NCI-H1694 treated with DMSO at 0.1 percent for 48 hours (cell line): ENCODE measurements around the gene MAML3.

Experiments
- DNase-seq: peaks from one replicate; lab custom pipeline; 2025; lab: John Stamatoyannopoulos, UW

MAML3 gene

GRCh38 chr4:140126261-140126660, 27.7 kb downstream of the MAML3 start:
- no peak for DNase-seq

GRCh38 chr4:140125374-140125773, 28.6 kb downstream of the MAML3 start:
- DNase-seq = no peak

DNA sequence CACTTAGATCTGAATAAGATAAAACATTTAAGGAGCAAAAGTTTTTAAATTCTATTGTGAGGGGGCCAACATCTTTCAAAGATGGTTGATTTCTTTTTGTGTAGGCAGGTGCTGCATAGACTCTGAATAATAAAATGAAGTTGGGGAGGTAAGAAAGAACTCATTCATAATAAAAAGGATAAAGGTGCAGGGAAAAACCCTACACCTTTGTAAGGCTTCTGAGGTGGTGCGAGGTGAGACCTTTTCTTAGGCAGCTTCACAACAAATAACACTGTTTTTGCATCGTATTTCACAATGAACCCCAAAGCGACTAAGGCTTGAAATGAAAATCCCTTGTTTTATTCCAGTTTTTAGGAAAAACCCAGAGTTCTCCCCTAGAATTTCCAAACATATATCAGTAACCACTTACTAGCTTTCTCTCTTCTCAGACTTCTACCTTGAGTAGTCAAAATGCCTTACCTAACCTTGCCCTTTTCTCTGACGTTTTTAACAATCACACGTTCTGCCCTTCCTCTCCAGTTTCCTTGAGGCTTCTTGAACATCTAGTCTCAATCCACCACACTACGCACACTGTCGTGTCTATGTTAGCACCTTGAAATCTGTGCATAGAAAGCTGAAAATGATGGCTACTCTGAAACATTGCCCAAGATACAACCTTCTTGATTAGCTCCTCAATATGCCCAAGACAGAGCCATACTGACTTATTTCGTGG, 30.2 kb downstream of the MAML3 start:
- DNase-seq = no peak

GRCh38 chr4:140122891-140123290, 31.1 kb downstream of the MAML3 start:
- no peak for DNase-seq

GRCh38 chr4:140121646-140122045, 32.3 kb downstream of the MAML3 start:
- DNase-seq = no peak

DNA sequence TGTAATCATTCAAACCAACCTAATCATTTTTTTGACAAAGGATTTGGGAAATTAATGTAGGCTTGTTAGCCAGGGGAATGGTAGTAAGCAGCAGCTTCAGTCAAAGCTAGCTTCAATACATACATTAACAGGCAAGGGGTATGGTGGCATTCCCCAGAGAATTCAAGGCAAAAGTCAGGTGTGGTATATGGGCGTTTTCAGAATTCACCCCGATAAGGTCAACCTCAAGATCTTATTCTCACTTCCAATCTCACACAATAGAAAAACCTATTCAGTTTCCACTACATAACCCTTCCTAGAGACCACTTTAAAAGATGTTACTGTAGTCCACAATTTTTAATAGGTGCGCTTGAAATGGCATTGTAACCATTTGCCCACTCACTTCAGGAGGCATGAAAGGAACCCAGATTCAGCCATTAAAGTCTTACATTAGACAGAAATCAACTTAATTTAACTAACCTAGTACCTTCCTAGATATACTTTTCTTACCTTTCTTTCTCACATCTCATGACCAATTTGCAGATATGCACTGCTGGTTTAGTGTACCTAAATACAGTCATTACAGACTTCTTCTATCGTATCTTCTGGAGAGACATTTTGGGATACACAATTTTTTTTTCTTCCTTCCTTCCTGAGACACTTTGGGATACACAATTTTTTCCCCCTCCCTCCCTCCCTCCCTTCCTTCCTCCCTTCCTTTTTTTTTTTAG, 34.9 kb downstream of the MAML3 start:
- no peak for DNase-seq

GRCh38 chr4:140117947-140118346, 36.0 kb downstream of the MAML3 start:
- DNase-seq = no peak

DNA sequence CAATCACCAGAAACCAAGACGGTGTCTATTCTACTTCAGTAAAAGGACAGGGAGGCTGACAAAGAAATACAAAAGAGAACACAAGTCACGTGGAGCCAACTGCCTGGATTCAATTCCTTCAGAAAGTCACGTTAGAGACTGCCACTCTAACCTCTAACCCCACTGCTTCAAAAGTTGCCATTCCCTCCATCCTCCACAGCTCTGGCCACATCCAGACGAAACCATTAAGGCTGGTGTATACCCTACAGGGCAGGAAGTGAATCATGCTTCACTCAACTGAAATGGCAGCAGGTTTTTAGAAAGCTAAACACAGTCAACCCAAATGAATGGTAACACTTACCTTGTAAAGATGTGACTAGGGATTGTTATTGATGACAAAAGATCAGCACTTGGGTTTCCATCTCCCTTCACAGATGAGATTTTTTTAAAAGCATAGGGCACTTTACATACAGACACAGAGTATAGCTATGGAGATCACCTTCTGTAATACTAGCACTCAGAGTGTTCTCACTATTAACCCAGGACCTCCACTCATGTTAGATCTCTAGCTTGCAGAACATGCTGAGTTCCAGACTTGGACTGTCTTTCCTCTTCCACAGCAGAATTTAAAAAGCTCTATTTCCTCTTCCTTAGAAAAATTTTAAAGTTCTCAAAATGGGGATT, 37.4 kb downstream of the MAML3 start:
- no peak for DNase-seq

GRCh38 chr4:140115140-140115539, 38.8 kb downstream of the MAML3 start:
- DNase-seq = no peak

- no peak for DNase-seq
These were observed 40.3 kb downstream of the MAML3 start for GRCh38 chr4:140113653-140114052.

GRCh38 chr4:140112576-140112975, 41.4 kb downstream of the MAML3 start:
- DNase-seq = no peak

DNA sequence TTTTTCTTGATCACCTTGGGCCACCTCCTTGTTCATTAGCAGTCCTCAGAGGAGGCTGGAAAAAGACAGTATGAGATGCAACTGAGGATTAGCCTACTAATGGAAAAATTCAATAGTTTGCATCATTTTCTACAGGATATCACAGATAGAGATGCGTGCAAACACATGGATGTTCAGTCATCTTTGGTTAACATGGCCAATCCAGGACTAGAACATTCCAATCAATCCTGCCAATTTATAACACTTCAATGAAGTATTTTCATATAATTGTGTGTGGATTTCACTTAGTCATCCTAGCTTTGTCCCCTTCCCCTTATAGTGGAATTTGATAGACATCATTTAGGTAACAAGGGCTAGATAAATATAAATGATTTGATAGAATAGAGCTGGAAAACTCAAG, 42.7 kb downstream of the MAML3 start:
- DNase-seq = no peak

DNA sequence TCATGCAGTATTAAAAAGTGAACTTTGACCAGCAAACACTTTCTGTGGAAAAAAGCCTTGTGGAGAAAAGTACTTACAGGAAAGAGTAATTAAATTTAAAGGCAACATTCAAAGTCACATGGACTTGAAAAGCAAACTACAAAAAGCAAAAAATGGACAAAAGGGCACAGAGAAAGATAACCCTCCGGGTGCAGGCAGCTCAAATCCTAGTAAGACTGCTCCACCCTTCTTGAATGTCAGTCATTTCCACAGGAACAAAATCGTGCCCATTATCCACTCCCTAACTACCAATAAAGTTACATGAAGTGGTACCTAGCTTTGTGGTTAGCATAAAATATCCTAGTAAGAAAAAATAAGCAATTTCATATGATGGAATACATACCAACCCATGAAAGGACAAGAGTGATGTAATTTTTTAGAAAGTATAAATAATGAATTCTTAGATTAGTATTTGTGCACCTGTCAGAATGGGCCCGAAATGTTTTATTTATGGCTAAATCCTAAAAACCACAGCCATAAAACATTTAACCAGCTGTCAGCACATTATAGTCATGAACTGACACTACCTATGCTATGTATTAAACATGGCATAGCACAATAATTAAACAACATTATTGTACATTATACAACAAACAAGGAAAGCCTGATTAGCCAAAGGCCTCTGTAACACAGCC, 43.3 kb downstream of the MAML3 start:
- DNase-seq = no peak

- no peak for DNase-seq
These were observed 44.2 kb downstream of the MAML3 start for GRCh38 chr4:140109737-140110136.

GRCh38 chr4:140109292-140109691, 44.7 kb downstream of the MAML3 start:
- no peak for DNase-seq

DNA sequence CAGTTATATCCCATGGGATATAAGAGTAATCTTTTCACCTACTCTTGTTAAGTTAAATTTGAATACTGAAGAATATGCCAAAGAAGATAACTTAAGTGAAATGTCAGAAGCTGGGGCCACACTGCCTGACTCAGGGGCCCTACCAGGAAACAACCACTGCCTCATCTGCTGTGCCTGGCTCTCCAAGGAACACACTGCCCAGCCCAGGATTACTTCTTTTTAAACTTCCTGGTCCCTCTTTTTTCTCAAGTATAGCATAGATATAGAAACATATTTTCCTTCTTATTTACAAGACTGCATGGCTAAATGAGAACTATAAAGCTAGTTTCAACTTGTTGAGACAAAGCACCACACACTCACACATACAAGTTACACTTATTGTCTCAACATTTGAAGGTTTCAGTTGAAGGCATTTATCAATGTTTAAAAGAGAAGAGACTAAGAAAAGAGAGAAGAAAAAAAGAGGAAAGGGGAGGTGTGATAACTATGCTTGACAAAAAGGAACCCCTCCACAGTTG, 45.2 kb downstream of the MAML3 start:
- no peak for DNase-seq

- DNase-seq = no peak
These were observed 45.7 kb downstream of the MAML3 start for GRCh38 chr4:140108243-140108642.

DNA sequence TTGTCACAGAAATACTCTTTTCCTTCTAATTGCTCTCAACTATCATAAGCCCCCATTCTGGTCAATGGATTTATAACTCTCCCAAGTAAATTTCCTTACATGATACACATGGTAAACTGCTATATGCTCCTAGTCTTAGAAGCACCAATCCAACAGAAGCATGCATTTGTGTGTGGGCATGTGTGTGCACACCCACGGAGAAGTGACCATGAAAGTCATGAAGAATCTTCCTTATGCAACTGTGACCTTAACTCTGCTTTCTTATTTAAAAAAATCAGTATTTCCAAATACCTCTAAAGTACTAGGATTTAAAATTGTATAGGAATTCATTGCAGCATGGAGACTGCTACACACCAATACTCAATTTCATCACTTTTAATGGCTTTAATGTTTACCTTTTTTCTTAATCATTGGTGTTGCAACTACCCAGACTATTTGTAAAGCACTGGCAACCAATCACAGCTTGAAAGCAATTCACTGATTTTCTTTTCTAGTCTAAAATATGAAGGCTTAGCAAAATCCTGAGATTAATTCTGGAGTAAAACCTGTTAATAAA, 47.6 kb downstream of the MAML3 start:
- DNase-seq = no peak

DNA sequence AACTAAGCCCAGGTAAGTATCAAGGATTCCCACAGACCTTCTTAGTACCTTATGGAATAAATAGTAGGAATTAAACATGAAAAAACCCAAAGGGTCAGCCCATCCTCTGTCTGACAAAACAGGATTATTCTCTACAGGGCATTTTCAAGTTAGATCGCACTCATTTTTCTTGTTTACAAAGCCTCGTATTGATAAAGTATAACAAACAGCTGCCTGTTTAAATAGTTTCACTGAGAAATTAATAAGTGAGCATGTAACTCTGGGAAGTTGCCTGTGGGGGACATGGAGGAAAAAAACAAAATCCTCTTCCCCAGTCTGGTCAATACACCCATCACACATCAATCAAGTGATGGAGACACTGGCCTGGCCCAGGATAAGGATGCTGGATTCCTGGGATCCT, 48.5 kb downstream of the MAML3 start:
- no peak for DNase-seq

DNA sequence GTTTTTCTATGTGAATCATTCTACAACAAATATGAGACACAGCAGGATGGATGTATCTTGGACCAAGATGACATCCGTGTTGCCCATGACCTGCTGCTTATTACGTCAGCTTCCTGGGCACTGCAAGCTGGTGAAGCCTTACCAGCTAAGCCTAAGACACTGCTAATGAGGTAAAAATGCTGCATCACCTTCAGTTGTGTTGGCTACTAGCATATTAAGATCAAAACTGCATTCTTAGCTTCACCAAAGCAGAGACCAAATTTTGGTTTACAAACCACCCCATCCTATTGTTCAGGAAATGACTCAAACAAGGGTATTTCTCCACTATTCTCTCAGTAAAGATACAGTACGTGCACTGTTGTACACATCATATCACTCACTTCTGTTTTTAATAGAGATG, 50.3 kb downstream of the MAML3 start:
- DNase-seq = no peak

- no peak for DNase-seq
These were observed 51.6 kb downstream of the MAML3 start for GRCh38 chr4:140102421-140102820.

- DNase-seq = no peak
These were observed 53.2 kb downstream of the MAML3 start for GRCh38 chr4:140100771-140101170.
